ENCODE measurements around the gene ITGB5.

DNA sequence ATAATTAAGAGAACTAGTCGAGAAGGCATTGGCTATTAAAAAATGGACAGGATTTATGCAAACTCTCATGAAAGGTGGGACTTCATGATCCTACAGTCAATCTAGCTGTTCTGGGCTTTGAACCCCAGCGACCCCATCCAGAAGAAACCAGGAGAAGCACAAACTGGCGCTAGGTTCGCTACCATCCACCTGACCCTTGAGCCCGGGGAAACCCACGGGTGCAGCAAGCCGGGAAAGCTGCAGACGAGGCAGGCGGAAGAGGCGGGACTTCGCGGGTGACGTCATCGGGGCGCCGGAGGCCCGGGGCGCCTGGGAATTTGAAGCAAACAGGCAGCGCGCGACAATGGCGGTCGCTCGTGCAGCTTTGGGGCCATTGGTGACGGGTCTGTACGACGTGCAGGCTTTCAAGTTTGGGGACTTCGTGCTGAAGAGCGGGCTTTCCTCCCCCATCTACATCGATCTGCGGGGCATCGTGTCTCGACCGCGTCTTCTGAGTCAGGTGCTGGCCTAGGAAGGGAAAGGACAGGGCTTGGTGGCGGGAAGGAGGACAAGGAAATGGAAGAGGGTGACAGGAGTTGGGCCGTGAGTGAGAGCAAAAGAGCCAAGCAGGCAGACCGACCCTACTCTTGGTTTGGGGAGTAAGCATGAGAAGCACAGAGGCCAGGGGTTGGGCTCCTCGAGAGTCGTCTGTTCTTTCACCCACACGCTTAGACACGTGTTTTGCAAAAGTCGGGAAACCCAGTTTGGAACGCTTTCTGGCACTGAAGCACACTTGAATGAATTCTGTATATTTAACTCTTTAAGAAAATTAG, 156.8 kb downstream of the ITGB5 start, which contains the start of gene UMPS:
- TF ChIP-seq RARB (CRISPR knock-in tag; IDR thresholded peaks at IDR 0.05), result no peak
- TF ChIP-seq, protein P1, sequence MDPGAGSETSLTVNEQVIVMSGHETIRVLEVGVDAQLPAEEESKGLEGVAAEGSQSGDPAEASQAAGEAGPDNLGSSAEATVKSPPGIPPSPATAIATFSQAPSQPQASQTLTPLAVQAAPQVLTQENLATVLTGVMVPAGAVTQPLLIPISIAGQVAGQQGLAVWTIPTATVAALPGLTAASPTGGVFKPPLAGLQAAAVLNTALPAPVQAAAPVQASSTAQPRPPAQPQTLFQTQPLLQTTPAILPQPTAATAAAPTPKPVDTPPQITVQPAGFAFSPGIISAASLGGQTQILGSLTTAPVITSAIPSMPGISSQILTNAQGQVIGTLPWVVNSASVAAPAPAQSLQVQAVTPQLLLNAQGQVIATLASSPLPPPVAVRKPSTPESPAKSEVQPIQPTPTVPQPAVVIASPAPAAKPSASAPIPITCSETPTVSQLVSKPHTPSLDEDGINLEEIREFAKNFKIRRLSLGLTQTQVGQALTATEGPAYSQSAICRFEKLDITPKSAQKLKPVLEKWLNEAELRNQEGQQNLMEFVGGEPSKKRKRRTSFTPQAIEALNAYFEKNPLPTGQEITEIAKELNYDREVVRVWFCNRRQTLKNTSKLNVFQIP (CRISPR knock-in tag; IDR thresholded peaks at IDR 0.05; ENCODE audit: borderline replicate concordance, low read depth), result no peak
- TF ChIP-seq, protein P2, sequence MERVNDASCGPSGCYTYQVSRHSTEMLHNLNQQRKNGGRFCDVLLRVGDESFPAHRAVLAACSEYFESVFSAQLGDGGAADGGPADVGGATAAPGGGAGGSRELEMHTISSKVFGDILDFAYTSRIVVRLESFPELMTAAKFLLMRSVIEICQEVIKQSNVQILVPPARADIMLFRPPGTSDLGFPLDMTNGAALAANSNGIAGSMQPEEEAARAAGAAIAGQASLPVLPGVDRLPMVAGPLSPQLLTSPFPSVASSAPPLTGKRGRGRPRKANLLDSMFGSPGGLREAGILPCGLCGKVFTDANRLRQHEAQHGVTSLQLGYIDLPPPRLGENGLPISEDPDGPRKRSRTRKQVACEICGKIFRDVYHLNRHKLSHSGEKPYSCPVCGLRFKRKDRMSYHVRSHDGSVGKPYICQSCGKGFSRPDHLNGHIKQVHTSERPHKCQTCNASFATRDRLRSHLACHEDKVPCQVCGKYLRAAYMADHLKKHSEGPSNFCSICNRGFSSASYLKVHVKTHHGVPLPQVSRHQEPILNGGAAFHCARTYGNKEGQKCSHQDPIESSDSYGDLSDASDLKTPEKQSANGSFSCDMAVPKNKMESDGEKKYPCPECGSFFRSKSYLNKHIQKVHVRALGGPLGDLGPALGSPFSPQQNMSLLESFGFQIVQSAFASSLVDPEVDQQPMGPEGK (CRISPR knock-in tag; IDR thresholded peaks at IDR 0.05; ENCODE audit: borderline replicate concordance), result no peak
- no peak for TF ChIP-seq ZFP3 (CRISPR knock-in tag; IDR thresholded peaks at IDR 0.05)
- no peak for TF ChIP-seq ESRRG (CRISPR knock-in tag; IDR thresholded peaks at IDR 0.05)
- TF ChIP-seq, protein P3, sequence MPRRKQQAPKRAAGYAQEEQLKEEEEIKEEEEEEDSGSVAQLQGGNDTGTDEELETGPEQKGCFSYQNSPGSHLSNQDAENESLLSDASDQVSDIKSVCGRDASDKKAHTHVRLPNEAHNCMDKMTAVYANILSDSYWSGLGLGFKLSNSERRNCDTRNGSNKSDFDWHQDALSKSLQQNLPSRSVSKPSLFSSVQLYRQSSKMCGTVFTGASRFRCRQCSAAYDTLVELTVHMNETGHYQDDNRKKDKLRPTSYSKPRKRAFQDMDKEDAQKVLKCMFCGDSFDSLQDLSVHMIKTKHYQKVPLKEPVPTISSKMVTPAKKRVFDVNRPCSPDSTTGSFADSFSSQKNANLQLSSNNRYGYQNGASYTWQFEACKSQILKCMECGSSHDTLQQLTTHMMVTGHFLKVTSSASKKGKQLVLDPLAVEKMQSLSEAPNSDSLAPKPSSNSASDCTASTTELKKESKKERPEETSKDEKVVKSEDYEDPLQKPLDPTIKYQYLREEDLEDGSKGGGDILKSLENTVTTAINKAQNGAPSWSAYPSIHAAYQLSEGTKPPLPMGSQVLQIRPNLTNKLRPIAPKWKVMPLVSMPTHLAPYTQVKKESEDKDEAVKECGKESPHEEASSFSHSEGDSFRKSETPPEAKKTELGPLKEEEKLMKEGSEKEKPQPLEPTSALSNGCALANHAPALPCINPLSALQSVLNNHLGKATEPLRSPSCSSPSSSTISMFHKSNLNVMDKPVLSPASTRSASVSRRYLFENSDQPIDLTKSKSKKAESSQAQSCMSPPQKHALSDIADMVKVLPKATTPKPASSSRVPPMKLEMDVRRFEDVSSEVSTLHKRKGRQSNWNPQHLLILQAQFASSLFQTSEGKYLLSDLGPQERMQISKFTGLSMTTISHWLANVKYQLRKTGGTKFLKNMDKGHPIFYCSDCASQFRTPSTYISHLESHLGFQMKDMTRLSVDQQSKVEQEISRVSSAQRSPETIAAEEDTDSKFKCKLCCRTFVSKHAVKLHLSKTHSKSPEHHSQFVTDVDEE (CRISPR knock-in tag; IDR thresholded peaks at IDR 0.05), result no peak
- no peak for TF ChIP-seq ZFP30 (CRISPR knock-in tag; IDR thresholded peaks at IDR 0.05)
- TF ChIP-seq, protein P4, sequence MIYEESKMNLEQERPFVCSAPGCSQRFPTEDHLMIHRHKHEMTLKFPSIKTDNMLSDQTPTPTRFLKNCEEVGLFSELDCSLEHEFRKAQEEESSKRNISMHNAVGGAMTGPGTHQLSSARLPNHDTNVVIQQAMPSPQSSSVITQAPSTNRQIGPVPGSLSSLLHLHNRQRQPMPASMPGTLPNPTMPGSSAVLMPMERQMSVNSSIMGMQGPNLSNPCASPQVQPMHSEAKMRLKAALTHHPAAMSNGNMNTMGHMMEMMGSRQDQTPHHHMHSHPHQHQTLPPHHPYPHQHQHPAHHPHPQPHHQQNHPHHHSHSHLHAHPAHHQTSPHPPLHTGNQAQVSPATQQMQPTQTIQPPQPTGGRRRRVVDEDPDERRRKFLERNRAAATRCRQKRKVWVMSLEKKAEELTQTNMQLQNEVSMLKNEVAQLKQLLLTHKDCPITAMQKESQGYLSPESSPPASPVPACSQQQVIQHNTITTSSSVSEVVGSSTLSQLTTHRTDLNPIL (CRISPR knock-in tag; IDR thresholded peaks at IDR 0.05; ENCODE audit: low read depth), result no peak; the same call in 1 of the 2 replicates
- TF ChIP-seq SNAI2 (CRISPR knock-in tag; IDR thresholded peaks at IDR 0.05), result no peak
- TF ChIP-seq ZC3H10 (CRISPR knock-in tag; IDR thresholded peaks at IDR 0.05), result no peak
- no peak for TF ChIP-seq PPARA (CRISPR knock-in tag; IDR thresholded peaks at IDR 0.05; ENCODE audit: borderline replicate concordance)
- TF ChIP-seq ZNF565 (CRISPR knock-in tag; conservative IDR thresholded peaks at IDR 0.05; ENCODE audit: low read depth), result no peak
- TF ChIP-seq ISL1 (CRISPR knock-in tag; IDR thresholded peaks at IDR 0.05), result no peak
- TF ChIP-seq, protein P5, sequence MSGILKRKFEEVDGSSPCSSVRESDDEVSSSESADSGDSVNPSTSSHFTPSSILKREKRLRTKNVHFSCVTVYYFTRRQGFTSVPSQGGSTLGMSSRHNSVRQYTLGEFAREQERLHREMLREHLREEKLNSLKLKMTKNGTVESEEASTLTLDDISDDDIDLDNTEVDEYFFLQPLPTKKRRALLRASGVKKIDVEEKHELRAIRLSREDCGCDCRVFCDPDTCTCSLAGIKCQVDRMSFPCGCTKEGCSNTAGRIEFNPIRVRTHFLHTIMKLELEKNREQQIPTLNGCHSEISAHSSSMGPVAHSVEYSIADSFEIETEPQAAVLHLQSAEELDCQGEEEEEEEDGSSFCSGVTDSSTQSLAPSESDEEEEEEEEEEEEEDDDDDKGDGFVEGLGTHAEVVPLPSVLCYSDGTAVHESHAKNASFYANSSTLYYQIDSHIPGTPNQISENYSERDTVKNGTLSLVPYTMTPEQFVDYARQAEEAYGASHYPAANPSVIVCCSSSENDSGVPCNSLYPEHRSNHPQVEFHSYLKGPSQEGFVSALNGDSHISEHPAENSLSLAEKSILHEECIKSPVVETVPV (CRISPR knock-in tag; IDR thresholded peaks at IDR 0.05), result no peak

Data from SK-N-SH treated with all-trans-retinoic acid at 6 μM for 48 hours (cell line).